GM10266 (cell line): Measurements from ENCODE around the gene LRRC61.

ENCODE experiments used
- DNase-seq: peaks from one replicate; pipeline ENCODE4 v3.0.0; 2012; ENCODE audit errors: extremely low spot score
- TF ChIP-seq, protein P1 (sequence below): IDR thresholded peaks from 2 replicates; pipeline ENCODE4 v1.5.1; 2012; ENCODE audit warnings: mild to moderate bottlenecking, low read depth; ENCODE audit not compliant: control insufficient read depth, insufficient read depth; ENCODE audit errors: missing control alignments

The LRRC61 gene

GRCh38 chr7:150365194-150365593 is 42.0 kb downstream of the LRRC61 start:
- no peak for DNase-seq
- TF ChIP-seq, protein P1, sequence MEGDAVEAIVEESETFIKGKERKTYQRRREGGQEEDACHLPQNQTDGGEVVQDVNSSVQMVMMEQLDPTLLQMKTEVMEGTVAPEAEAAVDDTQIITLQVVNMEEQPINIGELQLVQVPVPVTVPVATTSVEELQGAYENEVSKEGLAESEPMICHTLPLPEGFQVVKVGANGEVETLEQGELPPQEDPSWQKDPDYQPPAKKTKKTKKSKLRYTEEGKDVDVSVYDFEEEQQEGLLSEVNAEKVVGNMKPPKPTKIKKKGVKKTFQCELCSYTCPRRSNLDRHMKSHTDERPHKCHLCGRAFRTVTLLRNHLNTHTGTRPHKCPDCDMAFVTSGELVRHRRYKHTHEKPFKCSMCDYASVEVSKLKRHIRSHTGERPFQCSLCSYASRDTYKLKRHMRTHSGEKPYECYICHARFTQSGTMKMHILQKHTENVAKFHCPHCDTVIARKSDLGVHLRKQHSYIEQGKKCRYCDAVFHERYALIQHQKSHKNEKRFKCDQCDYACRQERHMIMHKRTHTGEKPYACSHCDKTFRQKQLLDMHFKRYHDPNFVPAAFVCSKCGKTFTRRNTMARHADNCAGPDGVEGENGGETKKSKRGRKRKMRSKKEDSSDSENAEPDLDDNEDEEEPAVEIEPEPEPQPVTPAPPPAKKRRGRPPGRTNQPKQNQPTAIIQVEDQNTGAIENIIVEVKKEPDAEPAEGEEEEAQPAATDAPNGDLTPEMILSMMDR, result no peak

DNA sequence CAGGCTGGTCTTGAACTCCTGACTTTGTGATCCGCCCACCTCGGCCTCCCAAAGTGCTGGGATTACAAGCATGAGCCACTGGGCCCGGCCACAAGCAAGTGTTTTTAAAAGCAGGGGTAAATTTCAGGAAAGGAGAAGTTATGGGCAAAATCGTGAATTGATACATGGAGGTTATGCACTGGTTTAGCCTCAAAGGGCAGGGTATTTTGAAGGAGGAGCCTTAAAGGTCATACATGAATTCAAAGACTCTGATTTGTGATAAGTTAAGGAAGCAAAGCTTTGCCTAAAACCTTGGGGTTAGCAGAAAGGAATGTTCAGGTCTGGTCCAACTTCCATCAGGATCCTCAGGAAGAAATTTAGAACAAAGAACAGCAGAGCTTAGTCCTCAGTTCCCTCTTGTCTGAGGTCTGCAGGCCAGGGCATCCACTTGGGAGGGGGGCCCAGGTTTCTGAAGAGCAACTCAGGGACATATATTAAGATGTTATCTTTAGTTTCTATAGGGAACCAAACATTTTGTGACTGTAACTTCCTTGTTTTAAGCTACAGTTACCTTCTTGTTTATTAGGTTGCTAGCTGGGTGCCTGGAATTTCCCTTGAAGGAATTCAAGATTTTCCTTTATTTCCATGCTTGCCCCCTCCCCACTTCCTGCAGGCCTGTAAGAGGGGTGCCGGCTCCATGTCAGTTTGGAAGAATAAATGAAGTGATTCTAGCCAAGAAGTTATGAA is 42.7 kb downstream of the LRRC61 start:
- TF ChIP-seq, protein P1, result no peak
- no peak for DNase-seq

- no peak for DNase-seq
- TF ChIP-seq, protein P1, result no peak
These were observed 44.5 kb downstream of the LRRC61 start for GRCh38 chr7:150367677-150368095.

GRCh38 chr7:150368096-150368883 is 45.1 kb downstream of the LRRC61 start, which contains the start of gene REPIN1:
REPIN1 (plus strand) TSS chr7:150368822; CDS start chr7:150369712, 890 bp downstream.
- TF ChIP-seq, protein P1, result no peak
- DNase-seq, result peak; percentile 94

DNA sequence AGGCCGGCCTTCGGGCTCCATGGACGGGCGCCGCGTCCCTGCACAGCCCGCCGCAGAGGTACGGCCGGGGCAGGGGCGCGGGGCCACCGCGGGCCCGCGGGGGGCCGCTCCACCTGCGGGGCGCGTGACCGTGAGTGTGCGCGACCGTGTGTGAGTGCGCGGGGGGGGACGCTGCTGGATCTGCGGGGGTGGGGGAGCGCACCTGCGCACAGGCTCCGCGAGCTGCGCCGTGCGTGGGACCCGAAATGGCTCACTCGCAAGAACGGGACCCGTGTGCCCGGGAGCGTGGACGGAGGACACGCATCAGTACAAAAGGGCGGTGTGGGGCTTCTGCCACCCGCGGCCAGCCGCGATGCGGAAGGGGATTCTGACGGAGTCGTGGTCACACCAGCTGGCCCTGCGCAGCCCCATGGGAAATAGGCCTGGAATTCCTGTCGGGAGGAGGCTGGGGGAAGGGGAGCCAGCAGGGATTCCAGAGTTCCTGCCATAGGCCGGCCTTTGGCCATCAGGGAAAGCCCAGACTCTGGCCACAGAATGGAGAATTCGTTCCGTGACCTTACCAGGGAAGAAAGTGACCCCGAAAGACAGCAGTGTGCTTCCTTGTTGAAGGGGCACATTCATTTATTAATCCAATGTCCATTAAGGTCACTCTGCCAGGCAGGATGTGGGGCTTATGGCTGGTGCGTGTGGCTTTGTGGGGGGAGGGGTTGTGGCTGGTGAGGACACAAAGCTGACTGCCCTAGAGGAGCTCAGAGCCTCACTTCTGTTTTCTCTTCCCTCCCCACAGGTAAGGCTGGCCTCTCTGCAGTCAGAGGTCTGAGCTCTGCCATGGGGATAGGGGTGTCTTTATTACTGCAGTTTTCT is 46.0 kb downstream of the LRRC61 start:
- TF ChIP-seq, protein P1, result no peak
- peak; percentile 80 for DNase-seq

GRCh38 chr7:150369748-150370501 is 46.8 kb downstream of the LRRC61 start:
- DNase-seq, result no peak

More at GRCh38 chr7:150369748-150370501, 46.8 kb downstream of the LRRC61 start:
- TF ChIP-seq, protein P1, result no peak
